CD14-positive monocyte (primary cell): ENCODE results near the gene SMARCD1. TPM values are rescaled to one million over a fixed set of nuclear protein-coding genes. Genes with fewer than 3 reads are reported as not detected.
A peak's percentile ranks its signal among the peaks of the same experiment; 100 is the strongest.

Experiments used
- DNase-seq, 3 donors: peaks; one replicate each; pipeline ENCODE4 v3.0.0-alpha.2; 2011 to 2022
- H2AFZ ChIP-seq: 2 replicates; pipeline ENCODE4 v1.6.0; 2012; ENCODE audit warnings: mild to moderate bottlenecking, low read depth, low read length, inconsistent platforms; ENCODE audit not compliant: insufficient read depth, poor library complexity, severe bottlenecking
- H3K27ac ChIP-seq, 2 donors: 1 replicate in 1 of 2; 2 replicates in 1 of 2; pipeline ENCODE4 v1.5.1; 2012 to 2013; ENCODE audit warnings: low read length in 2 of 2, control low read depth in 1 of 2, inconsistent platforms in 1 of 2, low read depth in 1 of 2, mild to moderate bottlenecking in 1 of 2
- H3K27me3 ChIP-seq, 2 donors: one replicate each; pipeline versions ENCODE4 v1.6.0 to v1.6.1; 2011 to 2013; ENCODE audit warnings: low read length in 2 of 2; ENCODE audit not compliant: control insufficient read depth in 2 of 2, insufficient read depth in 2 of 2
- H3K36me3 ChIP-seq, 2 donors: replicated peaks in 1 of 2; 1 replicate in 1 of 2; 2 replicates in 1 of 2; pipeline versions ENCODE4 v1.5.1 to v1.6.1; 2012 to 2013; ENCODE audit warnings: low read length in 2 of 2, control low read depth in 1 of 2, inconsistent platforms in 1 of 2, mild to moderate bottlenecking in 1 of 2; ENCODE audit not compliant: insufficient read depth in 2 of 2, control insufficient read depth in 1 of 2
- H3K4me1 ChIP-seq, 2 donors: 1 replicate in 1 of 2; 2 replicates in 1 of 2; pipeline versions ENCODE4 v1.5.1 to v1.6.1; 2012 to 2013; ENCODE audit warnings: low read length in 2 of 2, control low read depth in 1 of 2, inconsistent platforms in 1 of 2, mild to moderate bottlenecking in 1 of 2, moderate library complexity in 1 of 2; ENCODE audit not compliant: insufficient read depth in 2 of 2, control insufficient read depth in 1 of 2
- H3K4me2 ChIP-seq: replicated peaks from 2 replicates; pipeline ENCODE3; 2012; ENCODE audit warnings: low read length, moderate library complexity, mild to moderate bottlenecking; ENCODE audit not compliant: poor library complexity, severe bottlenecking; ENCODE audit errors: extremely low read depth
- H3K4me3 ChIP-seq, 3 experiments: fragments of 200-600 bp in 1 of 3; sonication (generic) in 1 of 3; replicated peaks in 1 of 3; 1 replicate in 2 of 3; 2 replicates in 1 of 3; pipeline ENCODE4 v1.5.1; 2011 to 2013; ENCODE audit warnings: low read length in 3 of 3, mild to moderate bottlenecking in 3 of 3, control low read depth in 2 of 3, low read depth in 2 of 3, inconsistent platforms in 1 of 3, moderate library complexity in 1 of 3
- H3K79me2 ChIP-seq: 2 replicates; pipeline ENCODE4 v1.6.0; 2012; ENCODE audit warnings: mild to moderate bottlenecking, control low read depth, inconsistent platforms, low read length, moderate library complexity; ENCODE audit not compliant: insufficient read depth
- H3K9ac ChIP-seq: 2 replicates; pipeline ENCODE4 v1.6.0; 2017; ENCODE audit warnings: low read length, mild to moderate bottlenecking; ENCODE audit not compliant: insufficient read depth, poor library complexity, severe bottlenecking
- H3K9me3 ChIP-seq, 2 donors: replicated peaks in 1 of 2; 1 replicate in 1 of 2; 2 replicates in 1 of 2; pipeline versions ENCODE4 v1.5.1 to v1.6.1; 2012 to 2013; ENCODE audit warnings: low read length in 2 of 2, control low read depth in 1 of 2; ENCODE audit not compliant: control insufficient read depth in 1 of 2, insufficient read depth in 1 of 2
- H4K20me1 ChIP-seq: 2 replicates; pipeline ENCODE4 v1.6.0; 2012; ENCODE audit warnings: mild to moderate bottlenecking, low read length, control low read depth, moderate library complexity; ENCODE audit not compliant: insufficient read depth
- H3K27ac Mint-ChIP-seq, 7 donors: one replicate each; pipeline ENCODE4 v1.8.0; 2020; ENCODE audit warnings: mild to moderate bottlenecking in 7 of 7, mixed read lengths in 7 of 7, moderate library complexity in 6 of 7, inconsistent platforms in 2 of 7
- H3K27me3 Mint-ChIP-seq, 3 donors: one replicate each; pipeline ENCODE4 v1.8.0; 2021 to 2022; ENCODE audit warnings: low read depth in 3 of 3, mild to moderate bottlenecking in 3 of 3, mixed read lengths in 3 of 3, moderate library complexity in 3 of 3, inconsistent platforms in 1 of 3
- H3K36me3 Mint-ChIP-seq, 2 donors: one replicate each; pipeline ENCODE4 v1.8.0; 2020; ENCODE audit warnings: mixed read lengths in 2 of 2, inconsistent platforms in 1 of 2, mild to moderate bottlenecking in 1 of 2
- H3K4me1 Mint-ChIP-seq: one replicate; pipeline ENCODE4 v1.8.0; 2020; ENCODE audit warnings: mild to moderate bottlenecking, mixed read lengths
- H3K4me3 Mint-ChIP-seq, 2 donors: one replicate each; pipeline ENCODE4 v1.8.0; 2020; ENCODE audit warnings: mild to moderate bottlenecking in 2 of 2, mixed read lengths in 2 of 2, moderate library complexity in 1 of 2
- H3K9me3 Mint-ChIP-seq, 7 donors: one replicate each; pipeline ENCODE4 v1.8.0; 2020 to 2022; ENCODE audit warnings: mixed read lengths in 7 of 7, mild to moderate bottlenecking in 6 of 7, moderate library complexity in 6 of 7, inconsistent platforms in 2 of 7
- WGBS: methylation state at CpG from one replicate; pipeline ENCODE4 v1.1.5; 2013; ENCODE audit warnings: missing lambda C conversion rate; ENCODE audit not compliant: insufficient coverage; 5-methylcytosine and 5-hydroxymethylcytosine counted together
- intact Hi-C, 2 donors: fragments of 100-400 bp; cut with micrococcal nuclease; formaldehyde crosslinking; loops; one replicate each; pipeline versions ENCODE4 v1.15.0 to v1.15.1; 2023
- polyA plus RNA-seq, 3 donors: library from polyadenylated mRNA; depleted of rRNA in 1 of 3; unstranded in 2 of 3; stranded (reverse) in 1 of 3; fragments of 300-500 nt in 2 of 3; fragments of >200 nt in 1 of 3; fragmentation: Illumina TruSeq in 2 of 3; gene quantifications; 1 replicate in 2 of 3; 2 replicates in 1 of 3; pipeline ENCODE4 v1.2.3, GENCODE V29; 2012 to 2021
- TF ChIP-seq, protein P1 (sequence below): fragments of 200-600 bp; IDR thresholded peaks from one replicate; pipeline ENCODE4 v1.8.0; 2022; ENCODE audit warnings: antibody characterized with exemption, mild to moderate bottlenecking

SMARCD1 gene
- polyA plus RNA-seq, 3 donors = 3.7 to 41.9 (median 7.8) TPM

GRCh38 chr12:50099302-50100008, 14.3 kb downstream of the SMARCD1 start:
- peak overlapping the region in 3 of 7 donors; percentile 15 to 74 (median 33) for H3K27ac Mint-ChIP-seq
- intact Hi-C loops = no loop called here
- no peak overlapping the region for H3K4me2 ChIP-seq
- peaks cover 55 to 72% of the 10 kb centered on the region in 2 donors for H3K36me3 ChIP-seq
- WGBS = 92% methylated on average over 4 of the region's 5 CpGs
- peaks cover 0 to 3% (median 0%) of the 10 kb centered on the region in 3 donors for H3K27me3 Mint-ChIP-seq
- no peak overlapping the region for H2AFZ ChIP-seq
- H3K4me1 ChIP-seq = no peaks in the 10 kb centered on the region
- H3K27me3 ChIP-seq = no peaks in the 10 kb centered on the region
- TF ChIP-seq, protein P1, sequence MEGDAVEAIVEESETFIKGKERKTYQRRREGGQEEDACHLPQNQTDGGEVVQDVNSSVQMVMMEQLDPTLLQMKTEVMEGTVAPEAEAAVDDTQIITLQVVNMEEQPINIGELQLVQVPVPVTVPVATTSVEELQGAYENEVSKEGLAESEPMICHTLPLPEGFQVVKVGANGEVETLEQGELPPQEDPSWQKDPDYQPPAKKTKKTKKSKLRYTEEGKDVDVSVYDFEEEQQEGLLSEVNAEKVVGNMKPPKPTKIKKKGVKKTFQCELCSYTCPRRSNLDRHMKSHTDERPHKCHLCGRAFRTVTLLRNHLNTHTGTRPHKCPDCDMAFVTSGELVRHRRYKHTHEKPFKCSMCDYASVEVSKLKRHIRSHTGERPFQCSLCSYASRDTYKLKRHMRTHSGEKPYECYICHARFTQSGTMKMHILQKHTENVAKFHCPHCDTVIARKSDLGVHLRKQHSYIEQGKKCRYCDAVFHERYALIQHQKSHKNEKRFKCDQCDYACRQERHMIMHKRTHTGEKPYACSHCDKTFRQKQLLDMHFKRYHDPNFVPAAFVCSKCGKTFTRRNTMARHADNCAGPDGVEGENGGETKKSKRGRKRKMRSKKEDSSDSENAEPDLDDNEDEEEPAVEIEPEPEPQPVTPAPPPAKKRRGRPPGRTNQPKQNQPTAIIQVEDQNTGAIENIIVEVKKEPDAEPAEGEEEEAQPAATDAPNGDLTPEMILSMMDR = no peak
- H3K4me1 Mint-ChIP-seq = no peaks in the 10 kb centered on the region
- H3K36me3 Mint-ChIP-seq = peaks cover 68 to 73% of the 10 kb centered on the region in 2 donors
- H3K9me3 ChIP-seq = no peaks in the 10 kb centered on the region
- no peak overlapping the region for H3K4me3 Mint-ChIP-seq
- no peak overlapping the region for H3K27ac ChIP-seq
- peaks cover 0 to 2% (median 0%) of the 10 kb centered on the region in 7 donors for H3K9me3 Mint-ChIP-seq
- no peaks in the 10 kb centered on the region for H4K20me1 ChIP-seq
- no peak overlapping the region for H3K4me3 ChIP-seq
- H3K79me2 ChIP-seq = no peaks in the 10 kb centered on the region
- H3K9ac ChIP-seq = no peak overlapping the region
- no peak for DNase-seq

- no peak overlapping the region for H3K27ac Mint-ChIP-seq
- H3K27me3 ChIP-seq = no peaks in the 10 kb centered on the region
- H3K4me3 ChIP-seq = no peak overlapping the region
- no peak overlapping the region for H3K27ac ChIP-seq
- peaks cover 44 to 61% of the 10 kb centered on the region in 2 donors for H3K36me3 ChIP-seq
- peaks cover 0 to 3% (median under 1%) of the 10 kb centered on the region in 3 donors for H3K27me3 Mint-ChIP-seq
- peaks cover 0 to 2% (median 0%) of the 10 kb centered on the region in 7 donors for H3K9me3 Mint-ChIP-seq
- H3K9me3 ChIP-seq = no peaks in the 10 kb centered on the region
- no peak for DNase-seq
- no peaks in the 10 kb centered on the region for H3K4me1 ChIP-seq
- 86% methylated on average over 1 of the region's 3 CpGs for WGBS
- H3K9ac ChIP-seq = no peak overlapping the region
- H3K79me2 ChIP-seq = no peaks in the 10 kb centered on the region
- intact Hi-C loops = no loop called here
- H3K4me3 Mint-ChIP-seq = no peak overlapping the region
- peaks cover 57 to 62% of the 10 kb centered on the region in 2 donors for H3K36me3 Mint-ChIP-seq
- H3K4me2 ChIP-seq = no peak overlapping the region
- TF ChIP-seq, protein P1 = no peak
- H2AFZ ChIP-seq = no peak overlapping the region
- H4K20me1 ChIP-seq = no peaks in the 10 kb centered on the region
- no peaks in the 10 kb centered on the region for H3K4me1 Mint-ChIP-seq
Measured at GRCh38 chr12:50100561-50100960, 15.4 kb downstream of the SMARCD1 start.
